ENCODE measurements around the gene CNOT4.

DNA sequence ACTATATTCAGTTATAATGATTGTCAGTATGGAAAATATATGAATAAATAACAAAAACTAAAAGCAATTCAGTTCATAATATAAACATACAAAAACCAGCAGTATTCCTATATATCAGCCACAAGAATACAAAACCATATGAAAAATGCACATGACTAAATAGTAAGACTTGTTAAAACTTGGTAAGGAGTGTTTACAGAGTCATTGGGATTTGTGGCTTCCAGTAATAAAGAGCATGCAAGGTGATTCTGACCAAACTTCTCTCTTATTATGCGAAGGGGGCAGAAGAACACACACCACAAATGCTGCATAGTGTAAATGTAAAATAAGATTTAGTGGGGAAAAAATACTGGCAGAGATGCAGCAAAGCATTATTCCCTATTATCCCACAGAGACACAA lies 8.8 kb upstream of the CNOT4 start:
- no peak for TF ChIP-seq POLR2A (IDR thresholded peaks at IDR 0.05; ENCODE audit: extremely low read depth, insufficient read length)
- TF ChIP-seq, protein P1, sequence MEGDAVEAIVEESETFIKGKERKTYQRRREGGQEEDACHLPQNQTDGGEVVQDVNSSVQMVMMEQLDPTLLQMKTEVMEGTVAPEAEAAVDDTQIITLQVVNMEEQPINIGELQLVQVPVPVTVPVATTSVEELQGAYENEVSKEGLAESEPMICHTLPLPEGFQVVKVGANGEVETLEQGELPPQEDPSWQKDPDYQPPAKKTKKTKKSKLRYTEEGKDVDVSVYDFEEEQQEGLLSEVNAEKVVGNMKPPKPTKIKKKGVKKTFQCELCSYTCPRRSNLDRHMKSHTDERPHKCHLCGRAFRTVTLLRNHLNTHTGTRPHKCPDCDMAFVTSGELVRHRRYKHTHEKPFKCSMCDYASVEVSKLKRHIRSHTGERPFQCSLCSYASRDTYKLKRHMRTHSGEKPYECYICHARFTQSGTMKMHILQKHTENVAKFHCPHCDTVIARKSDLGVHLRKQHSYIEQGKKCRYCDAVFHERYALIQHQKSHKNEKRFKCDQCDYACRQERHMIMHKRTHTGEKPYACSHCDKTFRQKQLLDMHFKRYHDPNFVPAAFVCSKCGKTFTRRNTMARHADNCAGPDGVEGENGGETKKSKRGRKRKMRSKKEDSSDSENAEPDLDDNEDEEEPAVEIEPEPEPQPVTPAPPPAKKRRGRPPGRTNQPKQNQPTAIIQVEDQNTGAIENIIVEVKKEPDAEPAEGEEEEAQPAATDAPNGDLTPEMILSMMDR (IDR thresholded peaks at IDR 0.05; ENCODE audit: low read depth, low read length) = no peak
- TF ChIP-seq, protein P2, sequence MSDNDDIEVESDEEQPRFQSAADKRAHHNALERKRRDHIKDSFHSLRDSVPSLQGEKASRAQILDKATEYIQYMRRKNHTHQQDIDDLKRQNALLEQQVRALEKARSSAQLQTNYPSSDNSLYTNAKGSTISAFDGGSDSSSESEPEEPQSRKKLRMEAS (IDR thresholded peaks at IDR 0.05; ENCODE audit: low read depth, low read length) = no peak
